HG03342 (cell line): ENCODE measurements around the gene COL18A1.
"Not testable (repeated sequence)": the region's sequence is repeated elsewhere in the genome, so short reads cannot be mapped to it uniquely, and the experiment has no call there.

Experiments used
- ATAC-seq: cut with Tn5 transposase; IDR thresholded peaks from one replicate; pipeline ENCODE4 v1.9.1; 2021; ENCODE audit warnings: mild to moderate bottlenecking, moderate library complexity; ENCODE audit not compliant: unreplicated experiment

The COL18A1 gene

GRCh38 chr21:45501081-45502005 is 96.4 kb downstream of the COL18A1 start:
- ATAC-seq = not testable (repeated sequence)

GRCh38 chr21:45502006-45502345 is 97.0 kb downstream of the COL18A1 start:
- ATAC-seq = no peak

GRCh38 chr21:45502600-45502999 is 97.6 kb downstream of the COL18A1 start:
- ATAC-seq = no peak

- not testable (repeated sequence) for ATAC-seq
Measured at GRCh38 chr21:45503226-45503625, 98.3 kb downstream of the COL18A1 start.

GRCh38 chr21:45504021-45504515 is 99.1 kb downstream of the COL18A1 start:
- ATAC-seq = no peak

- no peak for ATAC-seq
Measured at GRCh38 chr21:45504516-45505415, 99.8 kb downstream of the COL18A1 start.

- ATAC-seq = no peak
Measured at GRCh38 chr21:45505416-45506021, 100.6 kb downstream of the COL18A1 start.

- ATAC-seq = no peak
Measured at GRCh38 chr21:45506241-45506817, 101.4 kb downstream of the COL18A1 start.

- no peak for ATAC-seq
Measured at GRCh38 chr21:45506836-45507522, 102.0 kb downstream of the COL18A1 start.

GRCh38 chr21:45507523-45507875 is 102.5 kb downstream of the COL18A1 start:
- ATAC-seq = no peak

GRCh38 chr21:45507888-45508508 is 103.0 kb downstream of the COL18A1 start:
- no peak for ATAC-seq

- ATAC-seq = no peak
Measured at GRCh38 chr21:45508607-45509565, 103.9 kb downstream of the COL18A1 start.

- no peak for ATAC-seq
Measured at GRCh38 chr21:45509566-45510465, 104.9 kb downstream of the COL18A1 start.

- ATAC-seq = no peak
Measured at GRCh38 chr21:45510466-45510955, 105.5 kb downstream of the COL18A1 start.

- no peak for ATAC-seq
Measured at GRCh38 chr21:45511007-45511406, 106.0 kb downstream of the COL18A1 start.

GRCh38 chr21:45511661-45512431 is 106.9 kb downstream of the COL18A1 start:
- no peak for ATAC-seq

- no peak for ATAC-seq
Measured at GRCh38 chr21:45512626-45513002, 107.6 kb downstream of the COL18A1 start.
